LHCN-M2 (cell line): ENCODE measurements around the gene CD22. TPM values are rescaled to one million over a fixed set of nuclear protein-coding genes. Genes with fewer than 3 reads are reported as not detected.
A peak's percentile ranks its signal among the peaks of the same experiment; 100 is the strongest.

Source experiments
- DNase-seq: peaks from one replicate; pipeline ENCODE4 v3.0.0-alpha.2; 2012; ENCODE audit warnings: low read depth
- total RNA-seq: library from RNA; depleted of rRNA; stranded (reverse); fragments of >200 nt; gene quantifications from 2 replicates; pipeline ENCODE4 v1.2.3, GENCODE V29; 2014

Gene CD22
- total RNA-seq, 1 experiment from 2014 or later, result 2.2 TPM

GRCh38 chr19:35341006-35341405 is 12.0 kb downstream of the CD22 start:
- no peak for DNase-seq

GRCh38 chr19:35341565-35342225 is 12.7 kb downstream of the CD22 start:
- DNase-seq, result no peak

DNA sequence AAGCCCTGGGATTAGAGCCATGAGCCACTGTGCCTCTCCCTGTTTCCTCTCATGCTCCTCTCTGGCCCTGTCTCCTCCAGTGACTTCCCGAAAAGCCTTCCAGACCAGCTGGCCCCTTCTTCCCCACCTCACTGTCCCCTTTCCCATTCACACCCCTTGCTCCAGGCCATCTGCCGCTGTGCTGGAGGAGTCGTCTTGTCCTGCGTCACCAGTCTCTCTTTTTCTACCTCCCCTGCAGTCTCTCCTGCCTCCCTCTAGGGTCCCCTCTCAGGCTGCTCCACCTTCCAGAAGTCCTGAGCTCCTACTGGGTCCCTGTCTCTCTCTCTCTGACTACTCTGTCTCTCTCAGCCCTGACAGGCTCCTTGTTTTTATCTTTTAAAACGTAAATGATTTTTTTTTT is 13.4 kb downstream of the CD22 start:
- DNase-seq, result no peak

- no peak for DNase-seq
Observed at GRCh38 chr19:35344511-35345031, 15.6 kb downstream of the CD22 start.

DNA sequence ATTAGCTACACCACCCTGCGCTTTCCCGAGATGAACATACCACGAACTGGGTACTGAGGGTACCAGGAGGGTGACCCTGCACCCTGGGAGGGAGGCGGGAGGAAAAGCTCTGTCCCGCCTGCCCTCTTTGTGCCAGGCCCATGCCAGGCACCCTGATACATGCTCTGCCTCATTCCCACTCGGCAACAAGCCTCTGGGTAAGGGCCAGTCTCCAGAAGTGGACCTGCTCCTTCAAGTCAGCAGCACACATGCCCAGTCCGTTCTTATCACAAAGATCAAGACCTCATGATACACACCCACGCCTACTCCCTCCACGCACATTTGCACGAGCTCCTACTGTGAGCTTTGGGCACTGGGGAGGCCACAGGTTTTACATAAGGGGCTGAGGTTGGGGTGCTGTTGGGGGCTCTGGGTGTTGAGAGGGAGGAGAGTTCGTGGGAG is 16.7 kb downstream of the CD22 start:
- DNase-seq, result no peak

DNA sequence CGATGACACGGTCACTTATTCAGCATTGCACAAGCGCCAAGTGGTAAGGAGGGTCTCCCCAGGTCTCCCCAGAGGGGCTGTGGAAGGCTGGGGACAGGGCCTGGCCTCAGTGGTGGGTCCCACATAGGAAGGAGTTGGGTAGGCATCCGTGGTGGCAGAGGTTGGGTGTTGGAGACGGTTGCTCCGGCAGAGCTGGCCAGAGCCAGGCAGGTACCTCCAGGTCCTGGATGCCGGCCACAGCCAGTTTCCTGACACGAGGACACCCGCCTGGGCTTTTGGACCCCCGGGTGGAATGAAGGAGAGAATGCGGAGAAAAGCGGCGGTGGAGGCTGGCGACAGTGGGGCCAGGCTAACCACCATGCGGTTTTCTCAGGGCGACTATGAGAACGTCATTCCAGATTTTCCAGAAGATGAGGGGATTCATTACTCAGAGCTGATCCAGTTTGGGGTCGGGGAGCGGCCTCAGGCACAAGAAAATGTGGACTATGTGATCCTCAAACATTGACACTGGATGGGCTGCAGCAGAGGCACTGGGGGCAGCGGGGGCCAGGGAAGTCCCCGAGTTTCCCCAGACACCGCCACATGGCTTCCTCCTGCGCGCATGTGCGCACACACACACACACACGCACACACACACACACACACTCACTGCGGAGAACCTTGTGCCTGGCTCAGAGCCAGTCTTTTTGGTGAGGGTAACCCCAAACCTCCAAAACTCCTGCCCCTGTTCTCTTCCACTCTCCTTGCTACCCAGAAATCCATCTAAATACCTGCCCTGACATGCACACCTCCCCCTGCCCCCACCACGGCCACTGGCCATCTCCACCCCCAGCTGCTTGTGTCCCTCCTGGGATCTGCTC is 17.4 kb downstream of the CD22 start:
- DNase-seq, result no peak

DNA sequence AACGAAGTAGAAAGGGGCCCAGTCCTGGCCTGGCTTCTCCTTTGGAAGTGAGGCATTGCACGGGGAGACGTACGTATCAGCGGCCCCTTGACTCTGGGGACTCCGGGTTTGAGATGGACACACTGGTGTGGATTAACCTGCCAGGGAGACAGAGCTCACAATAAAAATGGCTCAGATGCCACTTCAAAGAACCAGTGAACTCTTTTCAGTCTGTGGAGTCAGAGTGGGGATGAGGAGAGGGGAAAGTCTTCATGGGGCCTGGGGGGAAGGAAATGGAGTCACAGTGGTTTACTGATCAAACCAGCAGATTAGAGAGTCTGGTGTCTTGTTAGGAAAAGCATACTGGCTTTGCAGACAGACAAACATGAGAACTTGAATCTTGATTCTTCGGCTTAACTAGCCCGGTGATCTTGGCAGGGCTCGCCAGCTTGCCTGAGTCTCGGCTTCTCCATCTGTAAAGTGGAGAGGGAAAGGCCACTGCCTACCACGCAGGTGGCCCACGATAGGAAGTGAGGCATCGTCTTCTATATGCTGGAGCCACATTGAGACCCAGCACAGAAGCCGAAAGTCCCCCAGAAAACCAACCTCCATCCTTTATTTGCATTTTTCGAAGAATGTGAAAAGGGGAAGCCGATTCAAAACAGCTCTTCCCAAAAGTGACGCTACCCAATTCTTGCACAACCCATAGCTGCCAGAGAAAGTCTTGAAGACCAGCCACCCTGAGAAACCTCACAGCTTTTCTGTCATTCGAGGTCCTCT is 18.4 kb downstream of the CD22 start, which contains the start of gene FFAR1:
FFAR1 (plus strand) TSS at position 732 of the 759 bp plus-strand sequence. CDS start 3,650 bp downstream, outside the sequence.
- no peak for DNase-seq

- DNase-seq, result no peak
Observed at GRCh38 chr19:35347930-35348298, 18.9 kb downstream of the CD22 start.

DNA sequence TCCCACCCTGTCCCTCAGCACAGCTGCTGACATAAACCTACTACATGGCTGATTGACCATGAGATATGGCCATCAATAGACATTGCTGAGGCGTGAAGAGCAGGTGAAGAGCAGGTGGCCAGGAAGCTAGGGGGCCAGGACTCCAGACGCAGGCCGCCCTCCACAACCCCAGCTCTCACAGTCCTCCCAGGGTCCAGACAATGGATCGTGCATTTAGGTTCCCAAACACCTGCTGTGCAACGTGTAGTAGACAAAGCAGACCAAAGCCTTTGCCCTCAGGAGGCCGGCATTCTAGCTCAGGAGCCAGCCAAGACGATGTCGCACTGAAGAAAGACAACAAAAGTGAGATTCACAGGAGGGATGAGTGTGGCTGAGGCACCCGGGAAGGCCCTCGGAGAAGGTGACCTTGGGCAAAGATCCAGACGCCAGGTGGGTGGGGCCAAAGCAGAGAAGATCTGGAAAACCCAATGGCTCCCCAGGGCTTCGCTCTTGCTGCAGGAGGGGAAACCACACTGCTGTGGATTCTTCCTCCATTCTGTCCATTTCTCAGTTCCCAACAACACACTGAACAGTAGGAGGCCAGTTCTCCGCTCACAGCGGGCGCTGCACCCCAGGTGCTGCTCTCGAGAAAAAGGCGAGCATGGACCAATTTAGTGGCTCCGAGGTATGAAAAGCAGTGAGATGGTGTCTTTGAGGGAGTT is 20.1 kb downstream of the CD22 start:
- no peak for DNase-seq

DNA sequence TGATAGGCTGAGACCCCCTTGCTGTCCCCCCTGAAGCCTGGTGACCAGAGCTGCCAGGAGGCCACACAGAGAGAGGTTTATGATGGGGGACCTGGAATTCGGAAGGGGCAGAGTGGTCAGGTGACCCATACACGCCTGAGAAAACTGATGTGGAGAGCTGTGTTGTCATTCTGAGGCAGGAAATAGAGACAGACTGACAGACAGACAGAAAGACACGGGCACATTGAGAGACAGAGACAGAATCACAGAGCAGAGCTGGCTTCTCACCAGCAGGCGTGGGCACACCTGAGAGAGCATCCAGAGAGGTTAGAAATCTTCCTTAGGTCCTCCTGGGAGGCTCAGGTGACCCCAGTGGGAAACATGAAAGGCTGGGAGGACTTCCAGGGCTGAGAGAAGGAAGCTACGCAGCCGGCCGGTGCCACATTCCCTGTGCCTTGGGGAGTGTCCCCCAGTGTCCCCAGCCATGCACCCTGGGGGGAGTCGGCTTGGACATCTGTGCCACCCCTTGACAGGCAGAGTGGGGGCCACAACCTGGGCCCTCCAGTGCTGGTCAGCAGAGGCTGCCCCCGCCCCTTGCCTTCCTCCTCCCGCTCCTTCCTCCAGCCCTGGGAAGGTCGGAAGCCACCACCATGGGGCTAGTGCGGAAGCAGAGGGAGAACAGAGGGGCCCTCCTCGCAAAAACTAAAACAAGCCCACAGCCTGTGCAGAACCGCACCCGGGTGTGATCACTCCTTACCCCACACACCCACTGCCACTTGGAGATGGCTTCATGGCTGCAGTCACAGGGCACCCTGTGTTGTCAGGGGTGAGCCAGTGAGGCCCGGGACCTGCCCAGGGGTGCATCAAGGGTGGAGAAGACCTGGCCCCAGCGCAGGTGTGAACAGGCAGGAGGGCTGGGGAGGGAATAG is 20.9 kb downstream of the CD22 start:
- DNase-seq, result no peak

DNA sequence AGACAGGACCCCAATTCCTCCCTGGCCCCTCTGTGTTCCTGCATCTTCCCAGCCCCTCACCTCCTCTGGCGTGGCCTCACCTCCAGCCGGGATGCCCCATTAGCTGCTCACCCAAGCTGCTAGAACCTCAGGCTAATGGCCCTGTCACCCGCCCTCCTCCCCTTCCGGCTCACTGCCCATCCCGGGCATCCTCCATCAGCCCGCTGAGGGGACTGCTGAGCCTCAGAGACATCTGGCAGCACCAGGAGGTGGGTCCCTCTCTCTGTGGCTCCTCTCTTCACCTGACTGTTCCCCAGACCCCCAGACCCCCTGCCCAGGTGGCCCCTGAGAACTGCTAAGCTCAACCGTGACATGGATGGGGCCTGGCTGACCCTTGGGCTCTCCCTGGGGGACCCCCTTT is 21.6 kb downstream of the CD22 start:
- DNase-seq, result no peak

DNA sequence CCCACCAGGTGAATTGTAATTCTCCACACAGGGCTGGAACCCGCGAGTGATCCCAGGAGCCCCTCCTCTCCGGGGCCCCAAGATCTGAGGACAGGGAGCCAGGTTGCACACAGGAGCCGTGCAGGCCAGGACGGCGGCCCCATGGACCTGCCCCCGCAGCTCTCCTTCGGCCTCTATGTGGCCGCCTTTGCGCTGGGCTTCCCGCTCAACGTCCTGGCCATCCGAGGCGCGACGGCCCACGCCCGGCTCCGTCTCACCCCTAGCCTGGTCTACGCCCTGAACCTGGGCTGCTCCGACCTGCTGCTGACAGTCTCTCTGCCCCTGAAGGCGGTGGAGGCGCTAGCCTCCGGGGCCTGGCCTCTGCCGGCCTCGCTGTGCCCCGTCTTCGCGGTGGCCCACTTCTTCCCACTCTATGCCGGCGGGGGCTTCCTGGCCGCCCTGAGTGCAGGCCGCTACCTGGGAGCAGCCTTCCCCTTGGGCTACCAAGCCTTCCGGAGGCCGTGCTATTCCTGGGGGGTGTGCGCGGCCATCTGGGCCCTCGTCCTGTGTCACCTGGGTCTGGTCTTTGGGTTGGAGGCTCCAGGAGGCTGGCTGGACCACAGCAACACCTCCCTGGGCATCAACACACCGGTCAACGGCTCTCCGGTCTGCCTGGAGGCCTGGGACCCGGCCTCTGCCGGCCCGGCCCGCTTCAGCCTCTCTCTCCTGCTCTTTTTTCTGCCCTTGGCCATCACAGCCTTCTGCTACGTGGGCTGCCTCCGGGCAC is 22.6 kb downstream of the CD22 start:
- DNase-seq, result no peak

DNA sequence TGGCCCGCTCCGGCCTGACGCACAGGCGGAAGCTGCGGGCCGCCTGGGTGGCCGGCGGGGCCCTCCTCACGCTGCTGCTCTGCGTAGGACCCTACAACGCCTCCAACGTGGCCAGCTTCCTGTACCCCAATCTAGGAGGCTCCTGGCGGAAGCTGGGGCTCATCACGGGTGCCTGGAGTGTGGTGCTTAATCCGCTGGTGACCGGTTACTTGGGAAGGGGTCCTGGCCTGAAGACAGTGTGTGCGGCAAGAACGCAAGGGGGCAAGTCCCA is 23.1 kb downstream of the CD22 start:
- no peak for DNase-seq

GRCh38 chr19:35352448-35353304 is 23.7 kb downstream of the CD22 start:
- DNase-seq, result peak; percentile 49

- DNase-seq, result no peak
Observed at GRCh38 chr19:35353635-35354034, 24.6 kb downstream of the CD22 start.

GRCh38 chr19:35354898-35355297 is 25.9 kb downstream of the CD22 start:
- DNase-seq, result no peak

GRCh38 chr19:35355791-35356460 is 26.9 kb downstream of the CD22 start:
- no peak for DNase-seq
